HG03175 (cell line): Measurements from ENCODE around the gene CNOT10.

Experiments used
- ATAC-seq: cut with Tn5 transposase; IDR thresholded peaks from one replicate; pipeline ENCODE4 v1.9.1; 2021; ENCODE audit warnings: mild to moderate bottlenecking, moderate library complexity; ENCODE audit not compliant: unreplicated experiment

CNOT10 gene

DNA sequence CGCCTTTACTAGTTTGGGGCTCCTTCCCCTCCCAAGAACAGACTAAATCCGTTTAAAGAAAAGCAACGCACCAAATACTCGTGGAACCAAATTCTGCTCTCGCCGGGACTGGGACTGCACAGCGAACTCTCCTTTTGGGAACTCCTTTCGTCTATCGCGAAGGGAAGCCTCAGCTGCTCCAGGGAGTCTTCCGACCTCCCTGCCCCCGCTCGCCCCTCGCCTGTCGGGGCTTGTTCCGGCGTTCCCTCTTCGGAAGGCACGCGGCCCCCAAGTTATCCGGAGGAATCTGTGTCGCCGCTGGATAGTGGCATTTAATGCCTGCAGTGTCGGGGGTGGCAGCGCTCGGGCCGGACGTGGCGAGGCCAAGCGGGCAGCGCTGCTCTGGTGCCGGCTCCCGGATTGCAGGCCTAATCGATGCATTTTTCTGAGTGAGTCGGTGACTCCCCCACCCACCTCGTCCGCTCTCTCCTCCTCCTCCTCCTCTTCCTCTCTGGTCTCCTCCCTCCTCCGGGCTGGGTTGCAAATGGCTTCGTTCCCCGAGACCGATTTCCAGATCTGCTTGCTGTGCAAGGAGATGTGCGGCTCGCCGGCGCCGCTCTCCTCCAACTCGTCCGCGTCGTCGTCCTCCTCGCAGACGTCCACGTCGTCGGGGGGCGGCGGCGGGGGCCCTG is 132.7 kb downstream of the CNOT10 start, which contains the start of gene TRIM71:
TRIM71 (plus strand) TSS at position 440 of the 671 bp plus-strand sequence; CDS start at position 524, 84 bp downstream.
- peak; percentile 5 for ATAC-seq

DNA sequence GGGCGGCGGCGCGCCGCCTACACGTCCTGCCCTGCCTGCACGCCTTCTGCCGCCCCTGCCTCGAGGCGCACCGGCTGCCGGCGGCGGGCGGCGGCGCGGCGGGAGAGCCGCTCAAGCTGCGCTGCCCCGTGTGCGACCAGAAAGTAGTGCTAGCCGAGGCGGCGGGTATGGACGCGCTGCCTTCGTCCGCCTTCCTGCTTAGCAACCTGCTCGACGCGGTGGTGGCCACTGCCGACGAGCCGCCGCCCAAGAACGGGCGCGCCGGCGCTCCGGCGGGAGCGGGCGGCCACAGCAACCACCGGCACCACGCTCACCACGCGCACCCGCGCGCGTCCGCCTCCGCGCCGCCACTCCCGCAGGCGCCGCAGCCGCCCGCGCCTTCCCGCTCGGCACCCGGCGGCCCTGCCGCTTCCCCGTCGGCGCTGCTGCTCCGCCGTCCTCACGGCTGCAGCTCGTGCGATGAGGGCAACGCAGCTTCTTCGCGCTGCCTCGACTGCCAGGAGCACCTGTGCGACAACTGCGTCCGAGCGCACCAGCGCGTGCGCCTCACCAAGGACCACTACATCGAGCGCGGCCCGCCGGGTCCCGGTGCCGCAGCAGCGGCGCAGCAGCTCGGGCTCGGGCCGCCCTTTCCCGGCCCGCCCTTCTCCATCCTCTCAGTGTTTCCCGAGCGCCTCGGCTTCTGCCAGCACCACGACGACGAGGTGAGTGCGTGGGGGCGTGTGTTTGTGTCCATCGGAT is 133.4 kb downstream of the CNOT10 start:
- peak; percentile 32 for ATAC-seq

DNA sequence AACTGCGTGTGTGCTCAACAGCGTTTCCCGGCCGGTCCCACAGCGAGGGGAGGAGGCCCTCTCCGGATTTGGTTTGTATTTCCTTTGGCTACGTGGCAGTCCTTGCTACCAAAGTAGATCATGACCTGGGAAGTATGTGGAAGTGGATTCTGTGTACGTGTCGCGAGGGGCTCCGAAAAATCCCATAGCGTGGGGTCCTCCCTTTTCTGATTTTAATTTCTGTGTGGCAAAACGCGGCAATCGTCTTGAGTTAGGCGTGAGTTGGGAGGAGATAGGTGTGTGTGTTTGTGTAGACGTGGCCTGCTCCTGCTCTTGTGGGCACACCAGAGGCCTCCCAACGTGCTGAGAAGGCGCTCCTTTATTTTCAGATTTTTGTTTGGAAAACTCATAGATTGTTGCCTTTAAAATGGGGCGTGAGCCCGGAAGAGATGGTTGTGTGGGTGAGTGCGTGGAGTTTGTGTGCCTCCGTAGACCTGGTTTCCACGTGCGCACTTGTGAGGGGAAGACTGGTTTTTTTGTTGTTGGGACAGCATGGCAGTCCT is 134.1 kb downstream of the CNOT10 start:
- ATAC-seq, result no peak

DNA sequence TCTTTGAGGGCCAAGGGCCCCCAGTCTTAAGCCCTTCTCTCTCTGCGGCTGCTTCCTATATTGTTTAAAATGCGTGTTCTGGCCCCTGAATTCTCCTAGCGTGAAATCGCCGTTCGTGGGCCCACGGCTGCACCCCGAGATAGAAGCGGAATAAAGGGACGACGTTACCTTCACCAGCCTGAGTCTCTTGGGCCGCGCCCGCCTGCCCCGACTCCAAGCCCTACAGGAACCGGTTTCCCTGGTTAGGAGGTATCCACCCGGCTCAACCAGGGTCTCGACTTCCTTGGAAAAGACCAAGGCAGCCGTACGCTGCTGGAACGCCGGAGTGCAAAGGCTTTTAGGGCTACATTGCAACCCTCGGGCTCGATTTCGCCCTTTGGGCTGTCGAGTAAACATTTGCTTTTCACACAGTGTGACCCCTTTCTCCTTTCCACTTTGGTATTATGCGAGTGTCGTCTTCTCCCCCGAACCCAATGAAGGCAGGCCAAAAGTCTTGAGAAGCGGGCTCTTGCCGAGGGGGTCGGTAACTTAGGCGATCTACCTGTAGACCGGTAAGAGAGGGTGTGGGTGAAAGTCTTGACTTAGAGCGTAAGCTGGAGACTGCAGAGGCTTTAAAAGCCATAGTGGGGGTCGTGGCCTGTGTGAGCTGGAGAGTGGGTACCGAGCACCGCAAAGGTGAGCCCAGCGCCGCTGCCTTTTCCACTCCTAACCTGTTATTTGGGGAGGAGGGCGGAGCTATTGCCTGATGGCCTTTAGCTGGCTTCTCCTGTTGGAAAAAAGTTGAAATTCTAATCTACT is 134.8 kb downstream of the CNOT10 start:
- ATAC-seq, result no peak

DNA sequence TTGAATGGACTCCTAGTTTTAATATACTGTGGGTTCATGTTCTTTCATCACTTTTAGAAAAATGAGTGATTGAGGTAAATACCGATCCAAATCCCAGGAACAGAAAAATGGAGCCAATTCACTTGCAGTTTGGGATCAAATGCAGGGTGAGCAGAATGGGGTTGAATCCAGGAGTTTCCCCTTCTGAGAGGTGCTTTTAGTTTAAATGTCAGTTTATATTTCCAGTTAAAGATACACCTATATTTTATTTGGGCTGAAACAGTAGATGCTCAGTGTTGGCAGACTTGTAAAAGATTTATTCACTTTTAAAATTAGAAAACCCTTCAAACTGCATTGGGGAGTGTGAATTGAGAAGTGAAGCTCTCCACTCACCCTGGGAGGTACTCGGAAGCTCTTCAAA is 135.4 kb downstream of the CNOT10 start:
- ATAC-seq, result no peak

DNA sequence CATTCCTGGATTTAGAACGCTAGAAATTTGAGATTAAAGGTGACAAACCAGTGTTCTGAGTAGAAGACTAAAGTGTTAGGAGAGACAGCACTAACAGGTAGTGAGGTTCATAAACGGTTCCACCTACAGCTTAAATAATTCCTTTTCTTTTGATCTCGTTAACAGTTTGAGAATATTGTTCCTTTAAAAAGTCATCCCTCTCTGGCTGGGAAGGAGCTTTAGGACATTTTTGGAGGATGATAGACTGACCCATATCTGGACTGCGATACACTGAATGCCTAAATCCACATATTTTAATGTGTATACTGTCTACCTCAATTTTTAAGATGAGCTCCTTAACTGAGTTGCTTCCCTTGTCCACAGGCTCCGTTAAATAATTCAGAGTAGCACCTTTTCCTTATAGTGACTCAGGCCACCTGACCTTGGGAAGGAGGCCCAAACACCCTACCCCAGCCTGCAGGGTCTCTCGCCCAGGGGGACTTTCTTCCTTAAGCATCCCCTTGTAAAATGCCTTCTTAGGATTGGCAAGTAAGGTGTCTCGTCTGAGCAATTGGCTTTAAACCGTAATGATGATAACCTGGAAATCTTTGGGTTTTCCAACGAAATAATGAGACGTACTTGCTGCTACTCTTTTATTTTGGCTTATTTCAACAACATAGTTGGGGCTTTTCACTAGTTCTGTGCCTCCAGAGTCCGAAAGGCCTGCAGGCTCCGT is 136.1 kb downstream of the CNOT10 start:
- no peak for ATAC-seq

DNA sequence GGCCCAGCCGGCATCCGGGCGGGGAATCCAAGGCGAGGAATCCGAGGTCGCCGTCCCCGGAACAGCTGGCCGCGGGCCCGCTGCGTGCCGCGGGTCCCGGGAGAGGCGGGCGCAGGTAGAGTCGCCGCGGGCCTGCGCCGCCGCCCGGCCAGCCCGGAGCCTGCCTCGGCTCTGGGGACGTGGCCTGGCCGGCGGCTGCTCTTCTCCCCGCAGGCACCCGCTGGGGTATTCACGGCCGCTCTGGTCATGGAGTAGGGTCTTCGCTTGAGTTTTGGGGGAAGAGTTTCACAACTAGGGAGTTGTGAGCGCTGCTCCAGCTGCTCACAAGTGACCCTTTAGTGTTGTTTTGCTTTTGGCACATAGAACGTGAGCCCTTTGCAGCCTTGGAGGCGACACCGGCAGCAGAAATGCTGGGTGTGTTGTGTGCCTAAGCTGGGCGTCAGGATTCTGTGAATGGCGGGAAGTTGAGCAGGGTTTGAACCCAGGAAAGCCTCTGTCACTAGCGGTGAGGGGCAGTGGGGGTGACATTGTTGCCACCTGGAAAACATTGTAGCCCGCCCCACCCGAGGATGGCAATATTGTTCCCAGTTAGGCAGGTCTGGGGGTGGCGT is 136.8 kb downstream of the CNOT10 start:
- no peak for ATAC-seq

DNA sequence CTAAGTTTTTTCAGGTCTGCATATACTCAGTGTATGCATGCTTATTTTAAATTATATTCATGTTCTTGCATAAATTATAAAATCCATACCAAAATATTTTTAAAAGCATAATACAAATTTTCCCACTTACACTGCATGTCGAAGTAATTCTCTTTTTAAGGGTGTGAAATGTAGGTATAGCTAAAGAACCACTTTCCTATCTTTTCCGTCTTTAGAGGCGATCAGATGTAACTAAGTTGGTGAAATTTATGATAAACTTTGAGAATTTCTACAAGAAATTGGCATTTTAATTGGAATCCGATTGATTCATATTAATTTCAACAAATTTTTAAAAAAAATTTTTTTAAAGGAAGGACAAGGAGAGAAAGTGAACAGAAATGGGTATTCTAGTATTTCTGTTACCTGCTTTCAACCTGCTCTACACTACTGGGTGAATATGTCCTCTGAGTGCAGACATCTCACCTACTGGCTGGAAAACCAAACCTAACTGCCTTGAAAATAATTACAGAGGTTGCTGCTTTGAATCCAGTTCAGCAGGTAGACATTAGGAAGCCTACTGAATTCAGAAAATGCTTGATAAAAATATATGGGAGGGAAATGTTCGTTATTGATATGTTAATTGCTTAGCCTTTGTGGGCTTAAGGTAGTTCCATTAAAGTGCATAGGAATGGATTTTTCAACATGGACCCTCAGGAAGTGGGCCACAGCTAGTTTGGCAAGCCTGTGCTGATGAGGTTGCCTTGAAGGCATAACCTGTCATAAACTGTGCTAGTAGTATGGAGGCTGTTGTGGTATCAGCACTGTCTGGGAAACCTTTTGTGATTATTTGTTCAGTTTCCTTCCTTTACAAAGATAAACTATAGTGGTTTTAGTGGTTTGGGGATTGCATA is 137.9 kb downstream of the CNOT10 start:
- ATAC-seq, result no peak
